HG03095 (cell line): ENCODE results near the gene SUZ12.
"Not testable (repeated sequence)": the region's sequence is repeated elsewhere in the genome, so short reads cannot be mapped to it uniquely, and the experiment has no call there.

Experiments used
- ATAC-seq: cut with Tn5 transposase; IDR thresholded peaks from one replicate; pipeline ENCODE4 v1.9.1; 2021; ENCODE audit warnings: moderate library complexity; ENCODE audit not compliant: unreplicated experiment

The SUZ12 gene

GRCh38 chr17:32033812-32034211 lies 97.0 kb downstream of the SUZ12 start:
- not testable (repeated sequence) for ATAC-seq

- ATAC-seq: not testable (repeated sequence)
Measured at GRCh38 chr17:32040246-32040645, 103.4 kb downstream of the SUZ12 start.

GRCh38 chr17:32041306-32041875 lies 104.6 kb downstream of the SUZ12 start:
- ATAC-seq: not testable (repeated sequence)

- not testable (repeated sequence) for ATAC-seq
Measured at GRCh38 chr17:32042266-32042665, 105.5 kb downstream of the SUZ12 start.

GRCh38 chr17:32045611-32046010 lies 108.8 kb downstream of the SUZ12 start:
- ATAC-seq: not testable (repeated sequence)

GRCh38 chr17:32047663-32048062 lies 110.9 kb downstream of the SUZ12 start:
- ATAC-seq: not testable (repeated sequence)
